GM23248 (cell line): ENCODE data around the gene RAI1. TPM values are rescaled to one million over a fixed set of nuclear protein-coding genes. Genes with fewer than 3 reads are reported as not detected.

Experiments used
- DNase-seq: peaks from one replicate; pipeline ENCODE4 v3.0.0-alpha.2; 2015
- H2AFZ ChIP-seq: fragments of 200-600 bp; sonication (generic); 2 replicates; pipeline ENCODE4 v1.6.1; 2016; ENCODE audit warnings: antibody characterized with exemption
- H3F3A ChIP-seq: fragments of 200-600 bp; sonication (generic); 2 replicates; pipeline ENCODE4 v1.6.1; 2016; ENCODE audit warnings: mild to moderate bottlenecking, antibody characterized with exemption, mixed run types; ENCODE audit not compliant: insufficient read depth
- H3K27ac ChIP-seq: fragments of 200-600 bp; sonication (generic); 2 replicates; pipeline ENCODE4 v1.5.1; 2016; ENCODE audit warnings: mild to moderate bottlenecking
- H3K27me3 ChIP-seq: fragments of 200-600 bp; sonication (generic); replicated peaks from 2 replicates; pipeline ENCODE4 v1.6.1; 2016; ENCODE audit warnings: mild to moderate bottlenecking; ENCODE audit not compliant: insufficient read depth
- H3K36me3 ChIP-seq: fragments of 200-600 bp; sonication (generic); 2 replicates; pipeline ENCODE4 v1.6.1; 2016; ENCODE audit warnings: low read depth, mild to moderate bottlenecking
- H3K4me1 ChIP-seq: fragments of 200-600 bp; sonication (generic); 2 replicates; pipeline ENCODE4 v1.6.1; 2016; ENCODE audit warnings: mild to moderate bottlenecking; ENCODE audit not compliant: insufficient read depth
- H3K4me2 ChIP-seq: fragments of 200-600 bp; sonication (generic); one replicate; pipeline ENCODE4 v1.6.1; 2016; ENCODE audit warnings: mild to moderate bottlenecking; ENCODE audit not compliant: unreplicated experiment
- H3K4me3 ChIP-seq: fragments of 200-600 bp; sonication (generic); 2 replicates; pipeline ENCODE4 v1.5.1; 2016; ENCODE audit warnings: mild to moderate bottlenecking
- H3K79me2 ChIP-seq: fragments of 200-600 bp; sonication (generic); 2 replicates; pipeline ENCODE4 v1.6.1; 2016; ENCODE audit warnings: mild to moderate bottlenecking; ENCODE audit not compliant: insufficient read depth
- H3K9ac ChIP-seq: fragments of 200-600 bp; sonication (generic); 2 replicates; pipeline ENCODE4 v1.6.1; 2016; ENCODE audit warnings: mild to moderate bottlenecking
- H3K9me2 ChIP-seq: fragments of 200-600 bp; sonication (generic); 2 replicates; pipeline ENCODE4 v1.6.1; 2016; ENCODE audit warnings: mixed run types, mild to moderate bottlenecking, moderate library complexity; ENCODE audit not compliant: insufficient read depth
- H3K9me3 ChIP-seq: fragments of 200-600 bp; sonication (generic); one replicate; pipeline ENCODE4 v1.6.1; 2017; ENCODE audit warnings: low read depth
- H4K20me1 ChIP-seq: fragments of 200-600 bp; sonication (generic); 2 replicates; pipeline ENCODE4 v1.6.0; 2016; ENCODE audit not compliant: insufficient read depth
- EZH2 ChIP-seq: fragments of 200-600 bp; sonication (generic); IDR thresholded peaks from 2 replicates; pipeline ENCODE4 v1.6.1; 2018; ENCODE audit warnings: antibody characterized with exemption, mild to moderate bottlenecking; ENCODE audit not compliant: insufficient read depth, poor library complexity, severe bottlenecking
- EZH2phosphoT487 ChIP-seq: fragments of 200-600 bp; sonication (generic); IDR thresholded peaks from 2 replicates; pipeline ENCODE4 v1.6.1; 2018; ENCODE audit warnings: antibody characterized with exemption, moderate library complexity, mild to moderate bottlenecking, low read depth; ENCODE audit not compliant: insufficient read depth
- WGBS, 2 experiments: methylation state at CpG; one replicate each; pipeline ENCODE4 v1.1.6; 2015 to 2017; ENCODE audit warnings: low lambda C conversion rate in 2 of 2, low coverage in 1 of 2; ENCODE audit errors: missing lambda C conversion rate in 2 of 2; 5-methylcytosine and 5-hydroxymethylcytosine counted together
- in situ Hi-C: fragments of 300-500 bp; cut with MboI; formaldehyde crosslinking; loops from 2 replicates; pipeline ENCODE4 v1.15.0; 2020
- polyA plus RNA-seq: library from polyadenylated mRNA; unstranded; fragments of >200 nt; fragmentation: Nextera tagmentation; extraction: Ambion mirVana; gene quantifications from 2 replicates; pipeline ENCODE4 v1.2.1, GENCODE V29; 2016
- total RNA-seq: library from RNA; depleted of rRNA; stranded (reverse); fragments of >200 nt; shearing (Covaris generic); gene quantifications from 2 replicates; pipeline ENCODE4 v1.2.3, GENCODE V29; 2014

RAI1 gene
- total and polyA plus RNA-seq, 2 experiments from 2014 or later, result 5.2 to 9.1 TPM

DNA sequence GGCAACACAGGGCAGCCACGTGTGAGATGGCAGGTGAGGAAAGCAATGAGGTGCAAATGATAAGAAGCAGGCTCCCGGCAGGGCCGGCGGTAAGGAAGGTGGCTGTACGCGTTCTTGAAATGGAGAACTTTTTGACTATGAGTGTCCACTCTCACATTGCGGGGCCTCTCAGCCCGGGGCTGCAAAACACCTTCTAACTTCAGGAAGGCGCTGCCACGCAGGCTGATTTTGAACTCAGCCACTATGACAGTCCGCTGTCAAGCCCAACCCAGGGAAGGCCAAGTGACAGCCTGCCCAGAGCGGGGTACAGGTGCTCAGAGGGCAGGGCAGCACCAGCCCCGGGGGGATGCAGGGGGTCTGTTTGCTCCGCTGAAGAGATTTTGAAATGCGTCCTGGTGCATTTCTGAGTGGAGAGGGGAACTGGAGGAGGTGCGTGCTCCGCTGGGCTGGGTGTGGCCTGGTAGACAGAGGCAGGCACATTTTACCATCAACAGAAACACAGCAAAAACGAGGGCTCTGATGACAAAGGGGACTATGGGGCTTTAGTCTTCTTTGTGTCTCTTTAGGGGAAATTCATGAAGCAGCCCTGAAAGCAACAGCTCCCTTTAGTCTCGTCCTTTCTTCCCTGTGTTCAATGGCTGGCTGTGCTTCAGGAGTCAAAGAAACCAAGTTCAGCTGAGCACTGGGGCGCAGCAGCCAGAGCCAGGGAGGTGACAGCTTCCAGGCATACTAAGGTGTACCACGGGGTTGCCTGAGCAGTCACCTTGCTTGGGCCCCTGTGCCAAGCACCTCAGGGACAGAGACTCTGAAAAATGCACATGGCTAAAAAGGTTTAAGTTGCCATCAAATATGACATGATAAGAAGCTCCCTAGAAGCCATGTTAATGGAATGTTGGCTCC is 170.1 kb downstream of the RAI1 start:
- TF ChIP-seq EZH2 (no peak), EZH2phosphoT487 (no peak)
- no peaks in the 10 kb centered on the region for H3K9me2 ChIP-seq
- H4K20me1 ChIP-seq, result no peaks in the 10 kb centered on the region
- no peak overlapping the region for H3K4me2 ChIP-seq
- no peaks in the 10 kb centered on the region for H3K9me3 ChIP-seq
- no peaks in the 10 kb centered on the region for H3K79me2 ChIP-seq
- peaks cover 18% of the 10 kb centered on the region for H3F3A ChIP-seq
- H3K4me3 ChIP-seq, result no peak overlapping the region
- no peaks in the 10 kb centered on the region for H3K27me3 ChIP-seq
- no peaks in the 10 kb centered on the region for H3K36me3 ChIP-seq
- H3K4me1 ChIP-seq, result peaks cover 37% of the 10 kb centered on the region
- H2AFZ ChIP-seq, result no peak overlapping the region
- DNase-seq, result no peak
- WGBS, 2 experiments, result 79 to 80% methylated on average over 21 of the region's 21 CpGs
- no peak overlapping the region for H3K27ac ChIP-seq
- H3K9ac ChIP-seq, result no peak overlapping the region
- in situ Hi-C loops, result loop anchor here (25.0 kb wide), 1 partner anchor 164 kb away; the partner anchor contains the start of gene RAI1

DNA sequence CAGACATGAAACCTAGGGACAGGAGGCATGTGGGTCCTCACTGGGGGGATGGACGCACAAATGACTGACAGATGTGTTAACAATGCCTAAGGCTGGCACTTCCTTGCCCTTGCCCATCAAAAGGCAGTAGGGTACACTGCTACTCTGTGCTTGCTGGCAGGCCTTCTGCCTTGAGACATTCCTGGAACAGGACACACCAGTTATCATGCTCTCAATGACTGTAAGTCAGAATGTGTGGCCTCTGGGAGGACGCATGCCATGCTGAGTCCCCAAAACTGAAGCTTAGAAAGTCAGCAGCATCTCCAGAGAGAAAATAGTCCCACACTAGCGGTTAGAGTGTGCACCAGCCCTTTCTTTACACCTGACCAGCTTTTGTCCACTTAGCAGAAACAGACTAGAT is 171.7 kb downstream of the RAI1 start:
- no peaks in the 10 kb centered on the region for H3K9me2 ChIP-seq
- DNase-seq, result no peak
- H3K36me3 ChIP-seq, result no peaks in the 10 kb centered on the region
- no peak overlapping the region for H3K9ac ChIP-seq
- peaks cover 18% of the 10 kb centered on the region for H3F3A ChIP-seq
- H2AFZ ChIP-seq, result no peak overlapping the region
- no peaks in the 10 kb centered on the region for H4K20me1 ChIP-seq
- WGBS, 2 experiments, result 94 to 95% methylated on average over 3 of the region's 3 CpGs
- H3K79me2 ChIP-seq, result no peaks in the 10 kb centered on the region
- no peak overlapping the region for H3K4me3 ChIP-seq
- TF ChIP-seq EZH2, result no peak
- H3K27me3 ChIP-seq, result no peaks in the 10 kb centered on the region
- H3K27ac ChIP-seq, result no peak overlapping the region
- in situ Hi-C loops, result loop anchor here (25.0 kb wide), 1 partner anchor 166 kb away; the partner anchor contains the start of gene RAI1
- no peaks in the 10 kb centered on the region for H3K9me3 ChIP-seq
- peaks cover 39% of the 10 kb centered on the region for H3K4me1 ChIP-seq
- H3K4me2 ChIP-seq, result no peak overlapping the region

DNA sequence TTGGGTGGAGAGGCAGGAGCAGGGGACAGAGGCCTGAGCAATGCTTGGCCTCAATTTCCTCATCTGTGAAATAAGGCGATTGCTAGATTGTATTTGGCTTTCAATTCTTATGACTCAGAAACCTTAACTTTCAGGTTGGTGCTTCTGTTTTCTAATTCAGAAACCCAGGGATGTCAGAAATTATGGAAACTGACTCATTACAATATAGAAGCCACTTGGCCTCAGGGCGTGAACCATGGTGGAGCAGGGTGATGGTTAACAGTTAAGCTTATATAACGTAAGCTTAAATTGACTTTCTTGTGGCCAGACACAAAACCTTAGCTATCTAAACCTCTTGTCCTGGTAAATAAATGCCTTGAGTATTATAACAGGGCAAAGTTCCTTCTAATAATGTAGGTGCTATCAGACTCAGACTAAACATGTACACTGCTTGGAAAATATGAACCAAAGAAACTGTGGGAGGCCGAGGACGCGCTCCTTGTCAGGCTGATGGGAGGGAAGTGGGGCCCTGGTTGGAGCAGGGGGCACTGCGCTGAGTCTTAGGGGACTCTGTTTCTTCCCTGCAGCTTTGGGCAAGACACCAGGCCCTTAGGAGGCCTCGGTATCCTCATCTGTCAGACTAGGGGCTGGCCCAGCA is 172.7 kb downstream of the RAI1 start:
- H3K27me3 ChIP-seq, result no peaks in the 10 kb centered on the region
- H3K9ac ChIP-seq, result no peak overlapping the region
- DNase-seq, result peak; percentile 40
- WGBS, 2 experiments, result 85 to 90% methylated on average over 8 of the region's 8 CpGs
- no peaks in the 10 kb centered on the region for H3K9me2 ChIP-seq
- H3K27ac ChIP-seq, result 0 out of 2 replicates have a peak overlapping the region, but pooled peaks have one; percentile 1
- H3K36me3 ChIP-seq, result no peaks in the 10 kb centered on the region
- no peak overlapping the region for H2AFZ ChIP-seq
- no peaks in the 10 kb centered on the region for H4K20me1 ChIP-seq
- H3K4me2 ChIP-seq, result peak overlapping the region; percentile 18
- H3K9me3 ChIP-seq, result no peaks in the 10 kb centered on the region
- no peaks in the 10 kb centered on the region for H3K79me2 ChIP-seq
- peaks cover 18% of the 10 kb centered on the region for H3F3A ChIP-seq
- in situ Hi-C loops, result loop anchor here (25.0 kb wide), 1 partner anchor 167 kb away; the partner anchor contains the start of gene RAI1
- H3K4me1 ChIP-seq, result peaks cover 33% of the 10 kb centered on the region
- H3K4me3 ChIP-seq, result no peak overlapping the region
- no peak for TF ChIP-seq EZH2phosphoT487
- TF ChIP-seq EZH2, result no peak

DNA sequence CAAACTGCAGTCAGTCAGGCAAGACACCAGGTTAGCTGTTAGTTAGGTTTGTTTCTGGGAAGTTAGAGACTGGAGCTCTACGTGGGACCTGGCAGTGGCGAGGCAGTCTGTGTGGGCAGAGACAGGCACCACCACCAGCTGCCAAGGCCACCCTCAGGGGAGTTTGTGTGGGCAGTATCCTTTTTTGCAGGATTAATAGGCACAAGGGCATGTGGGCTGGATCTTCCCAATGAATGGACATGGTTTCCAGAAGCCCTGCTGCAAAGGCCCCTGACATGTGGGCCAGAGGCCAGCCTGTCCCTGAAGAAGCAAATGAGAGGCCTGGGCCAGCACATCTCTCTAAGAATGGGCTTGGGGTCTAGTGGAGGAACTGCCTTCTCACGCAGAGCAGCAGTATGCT is 174.7 kb downstream of the RAI1 start:
- Histone ChIP-seq H2AFZ (no peak overlapping the region), H3K27ac (no peak overlapping the region), H3F3A (peaks cover 13% of the 10 kb centered on the region), H3K27me3 (no peaks in the 10 kb centered on the region), H3K4me1 (peaks cover 18% of the 10 kb centered on the region; the same call in 1 of the 2 replicates), H3K79me2 (no peaks in the 10 kb centered on the region), H3K9me3 (no peaks in the 10 kb centered on the region), H3K36me3 (no peaks in the 10 kb centered on the region), H3K4me3 (no peak overlapping the region), H3K4me2 (no peak overlapping the region), H3K9me2 (no peaks in the 10 kb centered on the region), H3K9ac (no peak overlapping the region), H4K20me1 (no peaks in the 10 kb centered on the region)
- TF ChIP-seq EZH2 (no peak), EZH2phosphoT487 (no peak)
- DNase-seq, result peak; percentile 36
- WGBS, 2 experiments, result 35 to 56% methylated on average over 3 of the region's 3 CpGs
- in situ Hi-C loops, result loop anchor here (5.0 to 25.0 kb wide), 2 partner anchors 39 to 169 kb away; partner anchors contain the start of gene RAI1
